Smooth muscle cell (in vitro differentiated cells): ENCODE results near the gene C2CD3. TPM values are rescaled to one million over a fixed set of nuclear protein-coding genes. Genes with fewer than 3 reads are reported as not detected.

Source experiments
- DNase-seq: peaks from one replicate; lab custom pipeline; 2025; ENCODE audit not compliant: unreplicated experiment; lab: John Stamatoyannopoulos, UW
- H2AFZ ChIP-seq: fragments of 200-600 bp; sonication (generic); 2 replicates; pipeline ENCODE4 v1.6.0; 2016; ENCODE audit warnings: antibody characterized with exemption, low read depth, mild to moderate bottlenecking
- H3F3A ChIP-seq: fragments of 200-600 bp; sonication (generic); 2 replicates; pipeline ENCODE4 v1.6.0; 2017; ENCODE audit warnings: antibody characterized with exemption, low read depth
- H3K27ac ChIP-seq: fragments of 200-600 bp; sonication (generic); 2 replicates; pipeline ENCODE4 v1.5.1; 2016; ENCODE audit warnings: low read depth, mild to moderate bottlenecking
- H3K27me3 ChIP-seq: fragments of 200-600 bp; sonication (generic); 2 replicates; pipeline ENCODE4 v1.6.1; 2016; ENCODE audit warnings: low read depth, mild to moderate bottlenecking
- H3K36me3 ChIP-seq: fragments of 200-600 bp; sonication (generic); 2 replicates; pipeline ENCODE4 v1.5.1; 2016; ENCODE audit warnings: low read depth
- H3K4me1 ChIP-seq: fragments of 200-600 bp; sonication (generic); 2 replicates; pipeline ENCODE4 v1.5.1; 2016; ENCODE audit warnings: low read depth
- H3K4me2 ChIP-seq: fragments of 200-600 bp; sonication (generic); 2 replicates; pipeline ENCODE4 v1.6.0; 2016; ENCODE audit warnings: mild to moderate bottlenecking
- H3K4me3 ChIP-seq: fragments of 200-600 bp; sonication (generic); 2 replicates; pipeline ENCODE4 v1.5.1; 2016; ENCODE audit warnings: mild to moderate bottlenecking
- H3K79me2 ChIP-seq: fragments of 200-600 bp; sonication (generic); 2 replicates; pipeline ENCODE4 v1.6.0; 2016; ENCODE audit warnings: low read depth, mild to moderate bottlenecking
- H3K9ac ChIP-seq: fragments of 200-600 bp; sonication (generic); 2 replicates; pipeline ENCODE4 v1.6.0; 2016; ENCODE audit warnings: low read depth
- H3K9me3 ChIP-seq: fragments of 200-600 bp; sonication (generic); replicated peaks from 2 replicates; pipeline ENCODE4 v1.5.1; 2016; ENCODE audit warnings: low read depth
- H4K20me1 ChIP-seq: fragments of 200-600 bp; sonication (generic); 2 replicates; pipeline ENCODE4 v1.6.0; 2016; ENCODE audit warnings: low read depth
- CTCF ChIP-seq: fragments of 200-600 bp; sonication (generic); IDR thresholded peaks from 2 replicates; pipeline ENCODE4 v1.5.1; 2017; ENCODE audit warnings: borderline replicate concordance, mild to moderate bottlenecking, antibody characterized with exemption; ENCODE audit not compliant: insufficient read depth, poor library complexity, severe bottlenecking
- WGBS: methylation state at CpG from one replicate; pipeline ENCODE4 v1.1.7; 2016; ENCODE audit warnings: low lambda C conversion rate; 5-methylcytosine and 5-hydroxymethylcytosine counted together
- polyA plus RNA-seq: library from polyadenylated mRNA; unstranded; fragments of >200 nt; fragmentation: Nextera tagmentation; extraction: Ambion mirVana; gene quantifications from 2 replicates; pipeline ENCODE4 v1.2.1, GENCODE V29; 2016
- total RNA-seq: library from RNA; depleted of rRNA; stranded (reverse); fragments of >200 nt; gene quantifications from 2 replicates; pipeline ENCODE4 v1.2.3, GENCODE V29; 2014

C2CD3 gene
- total and polyA plus RNA-seq, 2 experiments from 2014 or later = 4.9 to 24.1 TPM

- 40% methylated on average over 8 of the region's 8 CpGs for whole genome bisulfite sequencing
- Histone ChIP-seq H3K27ac (peak overlapping the region; percentile 11), H4K20me1 (no peaks in the 10 kb centered on the region), H2AFZ (no peak overlapping the region), H3K27me3 (no peaks in the 10 kb centered on the region), H3F3A (no peaks in the 10 kb centered on the region), H3K4me2 (peak overlapping the region; percentile 39), H3K79me2 (no peaks in the 10 kb centered on the region), H3K9ac (no peak overlapping the region), H3K36me3 (no peaks in the 10 kb centered on the region), H3K4me1 (no peaks in the 10 kb centered on the region), H3K4me3 (no peak overlapping the region), H3K9me3 (no peaks in the 10 kb centered on the region)
- DNase-seq = no peak
- no peak for TF ChIP-seq CTCF
Measured at GRCh38 chr11:74011360-74012073, 159.3 kb downstream of the C2CD3 start.

GRCh38 chr11:74010306-74011300 lies 160.2 kb downstream of the C2CD3 start:
- no peak for DNase-seq
- no peak overlapping the region for H3K4me3 ChIP-seq
- TF ChIP-seq CTCF = no peak
- H3K4me1 ChIP-seq = no peaks in the 10 kb centered on the region
- no peak overlapping the region for H2AFZ ChIP-seq
- H3K9me3 ChIP-seq = no peaks in the 10 kb centered on the region
- no peaks in the 10 kb centered on the region for H3F3A ChIP-seq
- H3K4me2 ChIP-seq = no peak overlapping the region
- no peaks in the 10 kb centered on the region for H3K79me2 ChIP-seq
- H3K27me3 ChIP-seq = no peaks in the 10 kb centered on the region
- 93% methylated on average over 9 of the region's 9 CpGs for WGBS
- H4K20me1 ChIP-seq = no peaks in the 10 kb centered on the region
- H3K36me3 ChIP-seq = no peaks in the 10 kb centered on the region
- no peak overlapping the region for H3K27ac ChIP-seq
- H3K9ac ChIP-seq = no peak overlapping the region

GRCh38 chr11:74009675-74010305 lies 161.0 kb downstream of the C2CD3 start:
- 63% methylated on average over 5 of the region's 5 CpGs for WGBS
- Histone ChIP-seq H3K27me3 (no peaks in the 10 kb centered on the region), H3K79me2 (no peaks in the 10 kb centered on the region), H3K9me3 (no peaks in the 10 kb centered on the region), H3K36me3 (no peaks in the 10 kb centered on the region), H4K20me1 (no peaks in the 10 kb centered on the region), H3K9ac (no peak overlapping the region), H3K4me3 (no peak overlapping the region), H2AFZ (no peak overlapping the region), H3K4me2 (no peak overlapping the region), H3K4me1 (no peaks in the 10 kb centered on the region), H3F3A (no peaks in the 10 kb centered on the region), H3K27ac (no peak overlapping the region)
- DNase-seq = no peak
- no peak for TF ChIP-seq CTCF
